Gastroesophageal sphincter (tissue), 3 donors: Measurements from ENCODE around the gene WFDC12.

Experiments used
- CTCF ChIP-seq, 4 experiments: fragments of 200-600 bp in 2 of 4; fragments of 450-650 bp in 2 of 4; sonication (generic) in 1 of 4; IDR thresholded peaks; one replicate each; pipeline ENCODE4 v1.5.1; 2017 to 2019; ENCODE audit warnings: antibody characterized with exemption in 4 of 4, mild to moderate bottlenecking in 2 of 4, moderate library complexity in 2 of 4
- POLR2A ChIP-seq, 2 donors: fragments of 450-650 bp; IDR thresholded peaks; one replicate each; pipeline ENCODE4 v1.6.1; 2017; ENCODE audit warnings: antibody characterized with exemption in 2 of 2, mild to moderate bottlenecking in 2 of 2, moderate library complexity in 1 of 2

DNA sequence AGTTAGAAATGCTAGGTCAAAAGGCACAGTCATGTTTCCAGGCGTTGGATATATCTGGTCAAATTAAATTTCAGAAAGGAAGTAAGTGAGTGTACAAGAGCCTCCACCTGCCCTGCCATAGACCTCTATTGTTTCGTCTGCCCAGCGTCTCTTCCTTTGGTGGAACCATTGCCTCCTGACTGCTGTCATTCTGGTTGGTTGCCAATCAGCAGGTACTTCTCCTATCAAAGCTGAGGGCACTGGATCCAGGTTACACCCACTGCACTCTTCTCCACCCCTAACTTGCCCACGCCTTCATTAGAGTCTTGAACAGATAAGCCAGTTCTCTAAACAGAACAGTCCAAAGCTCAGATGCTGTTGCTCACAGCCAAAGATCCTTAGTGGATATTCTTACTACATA is 6.7 kb downstream of the WFDC12 start:
- TF ChIP-seq CTCF (IDR thresholded peaks at IDR 0.05) = no peak
- TF ChIP-seq POLR2A (IDR thresholded peaks at IDR 0.05) = no peak
